B cell (primary cell): Measurements from ENCODE around the gene CHRNG. TPM values are rescaled to one million over a fixed set of nuclear protein-coding genes. Genes with fewer than 3 reads are reported as not detected.

Experiments
- ATAC-seq: fragments of 200-7000 bp; cut with Tn5 transposase; one replicate; pipeline ENCODE4 v1.10.0; 2021; ENCODE audit warnings: low read depth, mild to moderate bottlenecking, moderate number of reproducible peaks, moderate library complexity
- CTCF ChIA-PET: fragments of 350-600 bp; sonication (Branson Sonifier 250); formaldehyde crosslinking; loops from one replicate; lab custom pipeline; 2021; ENCODE audit warnings: antibody characterized with exemption, inconsistent platforms; lab: Charles Lee
- POLR2A ChIA-PET: fragments of 350-600 bp; sonication (Branson Sonifier 250); formaldehyde crosslinking; loops from one replicate; lab custom pipeline; 2021; ENCODE audit warnings: antibody characterized with exemption; lab: Charles Lee
- DNase-seq: peaks from one replicate; pipeline ENCODE4 v3.0.0; 2013
- H2AFZ ChIP-seq: 2 replicates; pipeline ENCODE4 v1.6.1; 2012; ENCODE audit warnings: mild to moderate bottlenecking, low read depth, low read length; ENCODE audit not compliant: insufficient read depth, poor library complexity, severe bottlenecking
- H3K27ac ChIP-seq, 2 donors: 1 replicate in 1 of 2; 2 replicates in 1 of 2; pipeline ENCODE4 v1.5.1; 2012 to 2013; ENCODE audit warnings: low read length in 2 of 2, mild to moderate bottlenecking in 2 of 2, moderate library complexity in 1 of 2
- H3K27me3 ChIP-seq, 4 experiments: fragments of 200-600 bp in 1 of 4; sonication (generic) in 1 of 4; replicated peaks in 1 of 4; 1 replicate in 2 of 4; 2 replicates in 2 of 4; pipeline versions ENCODE4 v1.6.1 to v1.7.0; 2013 to 2016; ENCODE audit warnings: low read length in 3 of 4, mild to moderate bottlenecking in 2 of 4, mixed read lengths in 1 of 4, moderate library complexity in 1 of 4; ENCODE audit not compliant: insufficient read depth in 4 of 4, control insufficient read depth in 3 of 4; ENCODE audit errors: control extremely low read depth in 1 of 4
- H3K36me3 ChIP-seq, 2 experiments: replicated peaks in 1 of 2; 1 replicate in 1 of 2; 2 replicates in 1 of 2; pipeline versions ENCODE4 v1.6.1 to v1.7.1; 2013; ENCODE audit warnings: low read length in 1 of 2; ENCODE audit not compliant: insufficient read depth in 2 of 2, control insufficient read depth in 1 of 2; ENCODE audit errors: control extremely low read depth in 1 of 2, extremely low read depth in 1 of 2
- H3K4me1 ChIP-seq, 2 donors: fragments of 200-600 bp in 1 of 2; sonication (generic) in 1 of 2; 1 replicate in 1 of 2; 2 replicates in 1 of 2; pipeline versions ENCODE4 v1.5.1 to v1.6.1; 2013 to 2017; ENCODE audit warnings: low read length in 2 of 2; ENCODE audit not compliant: control insufficient read depth in 2 of 2, insufficient read depth in 2 of 2
- H3K4me2 ChIP-seq: replicated peaks from 2 replicates; pipeline ENCODE3; 2012; ENCODE audit warnings: mild to moderate bottlenecking, low read depth, low read length; ENCODE audit not compliant: poor library complexity, severe bottlenecking
- H3K4me3 ChIP-seq, 5 experiments: fragments of 200-600 bp in 1 of 5; sonication (generic) in 1 of 5; 1 replicate in 3 of 5; 2 replicates in 2 of 5; pipeline versions ENCODE4 v1.5.1 to v1.7.0; 2011 to 2016; ENCODE audit warnings: low read length in 4 of 5, mild to moderate bottlenecking in 4 of 5, low read depth in 2 of 5, control low read depth in 1 of 5, moderate library complexity in 1 of 5; ENCODE audit not compliant: insufficient read depth in 1 of 5; ENCODE audit errors: control extremely low read depth in 1 of 5, extremely low read depth in 1 of 5
- H3K79me2 ChIP-seq: fragments of 200-600 bp; sonication (generic); one replicate; pipeline ENCODE4 v1.6.0; 2016; ENCODE audit warnings: low read length; ENCODE audit not compliant: control insufficient read depth, insufficient read depth
- H3K9ac ChIP-seq: fragments of 200-600 bp; sonication (generic); 2 replicates; pipeline ENCODE4 v1.6.1; 2017; ENCODE audit warnings: mild to moderate bottlenecking, low read length, moderate library complexity
- H3K9me3 ChIP-seq, 3 donors: one replicate each; pipeline versions ENCODE4 v1.6.1 to v1.7.1; 2013; ENCODE audit warnings: low read length in 2 of 3; ENCODE audit not compliant: control insufficient read depth in 2 of 3, insufficient read depth in 1 of 3; ENCODE audit errors: control extremely low read depth in 1 of 3
- H4K20me1 ChIP-seq: 2 replicates; pipeline ENCODE4 v1.6.0; 2012; ENCODE audit warnings: mild to moderate bottlenecking, low read length; ENCODE audit not compliant: insufficient read depth, control insufficient read depth, poor library complexity, severe bottlenecking
- H3K27ac Mint-ChIP-seq: one replicate; pipeline ENCODE4 v1.8.0; 2021; ENCODE audit warnings: mixed read lengths
- H3K27me3 Mint-ChIP-seq: one replicate; pipeline ENCODE4 v1.8.0; 2021; ENCODE audit warnings: mixed read lengths
- H3K4me1 Mint-ChIP-seq: one replicate; pipeline ENCODE4 v1.8.0; 2021; ENCODE audit warnings: mixed read lengths
- H3K4me3 Mint-ChIP-seq: one replicate; pipeline ENCODE4 v1.8.0; 2021; ENCODE audit warnings: mixed read lengths
- H3K9me3 Mint-ChIP-seq: one replicate; pipeline ENCODE4 v1.8.0; 2022; ENCODE audit warnings: mixed read lengths; ENCODE audit not compliant: insufficient read depth
- CTCF ChIP-seq: fragments of 200-600 bp; IDR thresholded peaks from one replicate; pipeline ENCODE4 v1.8.0; 2022; ENCODE audit warnings: antibody characterized with exemption, mild to moderate bottlenecking
- EZH2 ChIP-seq: IDR thresholded peaks from 2 replicates; pipeline ENCODE4 v1.6.1; 2012; ENCODE audit warnings: borderline replicate concordance, low read depth, mild to moderate bottlenecking, moderate library complexity, low read length; ENCODE audit not compliant: insufficient read depth, poor library complexity, severe bottlenecking
- WGBS: methylation state at CpG from one replicate; pipeline ENCODE4 v1.1.5; 2013; ENCODE audit warnings: missing lambda C conversion rate; ENCODE audit not compliant: insufficient coverage; 5-methylcytosine and 5-hydroxymethylcytosine counted together
- intact Hi-C: fragments of 100-400 bp; cut with micrococcal nuclease; formaldehyde crosslinking; loops from one replicate; pipeline ENCODE4 v1.10.0; 2022
- polyA plus RNA-seq: library from polyadenylated mRNA; depleted of rRNA; stranded (reverse); fragments of >200 nt; gene quantifications from 2 replicates; pipeline ENCODE4 v1.2.3, GENCODE V29; 2012
- total RNA-seq, 2 donors: library from RNA; stranded (reverse); fragments of 120-200 nt in 1 of 2; gene quantifications; 1 replicate in 1 of 2; 2 replicates in 1 of 2; pipeline versions ENCODE4 v1.2.3 to v1.2.4, GENCODE V29; 2013 to 2022

Gene CHRNG
- total and polyA plus RNA-seq, 2 donors (not counting 1 experiment from before 2014, with no cell fraction given), result not detected

- Mint-ChIP-seq H3K27me3 (peaks cover 30% of the 10 kb centered on the region), H3K4me1 (peaks cover 14% of the 10 kb centered on the region), H3K4me3 (no peak overlapping the region), H3K9me3 (no peaks in the 10 kb centered on the region), H3K27ac (no peak overlapping the region)
- Histone ChIP-seq H3K27ac (no peak overlapping the region), H2AFZ (no peak overlapping the region), H3K4me3 (no peak overlapping the region), H4K20me1 (no peaks in the 10 kb centered on the region), H3K36me3 (no peaks in the 10 kb centered on the region), H3K79me2 (no peaks in the 10 kb centered on the region), H3K9ac (no peak overlapping the region), H3K9me3 (no peaks in the 10 kb centered on the region), H3K4me2 (no peak overlapping the region), H3K4me1 (peaks cover 3 to 11% of the 10 kb centered on the region in 2 donors), H3K27me3 (peaks cover 0 to 39% (median 7%) of the 10 kb centered on the region in 4 experiments)
- intact Hi-C loops, result no loop called here
- ChIA-PET CTCF (no interaction called here), POLR2A (no interaction called here)
- ATAC-seq (no peak), DNase-seq (no peak)
- TF ChIP-seq CTCF (no peak), EZH2 (no peak)
- WGBS, result 53% methylated on average over 10 of the region's 10 CpGs
These were observed 33.6 kb upstream of the CHRNG start for GRCh38 chr2:232505856-232506255.

- no peaks in the 10 kb centered on the region for H3K79me2 ChIP-seq
- no peaks in the 10 kb centered on the region for H3K9me3 ChIP-seq
- intact Hi-C loops, result no loop called here
- H3K27ac Mint-ChIP-seq, result no peak overlapping the region
- H3K4me1 ChIP-seq, result peaks cover 3 to 11% of the 10 kb centered on the region in 2 donors
- POLR2A ChIA-PET, result no interaction called here
- TF ChIP-seq CTCF (no peak), EZH2 (no peak)
- ATAC-seq (no peak), DNase-seq (no peak)
- no peaks in the 10 kb centered on the region for H4K20me1 ChIP-seq
- H3K9me3 Mint-ChIP-seq, result no peaks in the 10 kb centered on the region
- H3K4me1 Mint-ChIP-seq, result peaks cover 14% of the 10 kb centered on the region
- CTCF ChIA-PET, result no interaction called here
- no peaks in the 10 kb centered on the region for H3K36me3 ChIP-seq
- no peak overlapping the region for H3K4me2 ChIP-seq
- no peak overlapping the region for H3K27ac ChIP-seq
- H3K4me3 ChIP-seq, result no peak overlapping the region
- no peak overlapping the region for H3K4me3 Mint-ChIP-seq
- no peak overlapping the region for H2AFZ ChIP-seq
- H3K27me3 ChIP-seq, result peaks cover 0 to 32% (median 7%) of the 10 kb centered on the region in 4 experiments
- no peak overlapping the region for H3K9ac ChIP-seq
- 89% methylated on average over 3 of the region's 4 CpGs for WGBS
- peaks cover 27% of the 10 kb centered on the region for H3K27me3 Mint-ChIP-seq
These were observed 32.8 kb upstream of the CHRNG start for GRCh38 chr2:232506709-232507108.
